Mucosa of stomach (tissue), 1 donor: ENCODE measurements around the gene TKTL1.

Experiments
- H3K27me3 ChIP-seq: one replicate; pipeline ENCODE4 v1.7.0; 2013; ENCODE audit warnings: mild to moderate bottlenecking, low read length; ENCODE audit not compliant: control insufficient read depth, insufficient read depth
- H3K36me3 ChIP-seq: one replicate; pipeline ENCODE4 v1.7.0; 2013; ENCODE audit warnings: low read length; ENCODE audit not compliant: control insufficient read depth, insufficient read depth
- H3K4me1 ChIP-seq: one replicate; pipeline ENCODE4 v1.7.0; 2013; ENCODE audit warnings: mild to moderate bottlenecking, low read length; ENCODE audit not compliant: control insufficient read depth, insufficient read depth
- H3K4me3 ChIP-seq: one replicate; pipeline ENCODE4 v1.7.0; 2013; ENCODE audit warnings: low read length
- H3K9ac ChIP-seq: one replicate; pipeline ENCODE4 v1.7.0; 2013; ENCODE audit warnings: mild to moderate bottlenecking, low read length, moderate library complexity
- H3K9me3 ChIP-seq: one replicate; pipeline ENCODE4 v1.7.0; 2013; ENCODE audit warnings: mild to moderate bottlenecking, low read length, moderate library complexity; ENCODE audit not compliant: control insufficient read depth
- donor health status: Pancreatic carcinoma.

Gene TKTL1

DNA sequence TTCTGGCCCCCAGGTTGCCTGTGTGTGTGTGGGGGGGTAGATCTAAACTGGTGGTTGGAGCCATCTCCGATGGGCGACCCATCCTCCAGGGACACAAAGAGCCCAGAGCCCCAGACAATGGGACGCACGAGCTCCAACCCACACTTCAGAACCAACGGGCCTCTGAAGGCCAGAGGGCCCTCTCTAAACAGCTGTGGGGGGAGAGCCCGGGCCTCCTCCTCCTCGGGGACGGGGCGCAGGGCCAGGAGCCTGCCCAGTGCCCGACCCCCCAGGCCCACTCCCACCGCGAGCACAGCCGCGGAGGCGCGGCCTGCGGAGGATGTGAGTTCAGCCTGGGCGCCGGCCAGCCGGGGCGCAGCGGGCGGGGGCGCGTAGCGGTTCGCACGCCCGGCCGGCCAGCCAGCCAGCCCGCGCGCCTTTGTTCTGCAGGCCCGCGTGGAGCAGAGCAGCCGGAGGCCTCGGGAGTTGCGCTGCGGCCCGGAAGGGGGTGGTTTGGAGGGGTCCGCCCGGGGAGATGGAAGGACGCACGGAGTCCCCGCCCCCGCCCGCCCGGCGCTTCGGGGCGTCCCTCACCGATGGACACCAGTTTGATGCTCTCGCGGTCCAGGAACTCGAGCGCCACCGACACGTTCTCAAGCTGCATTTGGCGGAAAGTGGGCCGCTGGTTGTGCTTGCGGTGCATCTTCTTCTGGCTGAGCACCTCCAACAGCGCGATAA is 74.9 kb downstream of the TKTL1 start:
- Histone ChIP-seq H3K4me1 (peaks cover 18% of the 10 kb centered on the region), H3K36me3 (no peaks in the 10 kb centered on the region), H3K9me3 (no peaks in the 10 kb centered on the region), H3K27me3 (peaks cover 5% of the 10 kb centered on the region), H3K4me3 (peak overlapping the region; percentile 25), H3K9ac (peak overlapping the region; percentile 47)

GRCh38 chrX:154371017-154371788 is 75.6 kb downstream of the TKTL1 start:
- no peaks in the 10 kb centered on the region for H3K9me3 ChIP-seq
- H3K36me3 ChIP-seq, result no peaks in the 10 kb centered on the region
- peaks cover 5% of the 10 kb centered on the region for H3K27me3 ChIP-seq
- H3K4me1 ChIP-seq, result peaks cover 18% of the 10 kb centered on the region
- H3K9ac ChIP-seq, result peak overlapping the region; percentile 47
- H3K4me3 ChIP-seq, result no peak overlapping the region

DNA sequence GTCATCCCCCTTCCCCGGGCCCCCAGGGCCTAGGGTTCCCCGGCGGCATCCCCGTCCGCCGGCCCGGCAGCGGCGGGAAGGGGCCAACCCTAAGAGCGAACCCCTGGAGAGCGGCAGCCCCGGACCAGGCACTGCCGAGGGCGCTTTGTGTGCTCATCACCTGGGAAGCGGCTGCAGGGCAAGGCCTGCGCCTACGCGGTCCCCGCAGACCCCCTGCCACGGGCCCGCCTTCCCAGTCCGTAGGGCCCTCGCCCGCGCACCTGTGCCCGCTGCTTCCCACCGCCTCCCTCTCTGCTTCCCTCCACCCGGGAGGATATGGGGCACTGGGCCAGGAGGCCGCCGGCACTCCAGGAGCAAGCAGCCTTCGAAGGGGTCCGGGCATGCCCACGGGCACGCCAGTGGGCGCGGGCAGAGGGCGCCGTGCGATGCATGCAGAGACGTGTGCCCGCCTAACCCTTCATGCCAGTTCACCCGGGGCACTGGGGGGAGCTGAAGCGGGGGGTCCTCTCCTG is 76.2 kb downstream of the TKTL1 start:
- no peaks in the 10 kb centered on the region for H3K36me3 ChIP-seq
- H3K4me1 ChIP-seq, result peaks cover 18% of the 10 kb centered on the region
- H3K27me3 ChIP-seq, result peaks cover 5% of the 10 kb centered on the region
- no peak overlapping the region for H3K4me3 ChIP-seq
- no peaks in the 10 kb centered on the region for H3K9me3 ChIP-seq
- H3K9ac ChIP-seq, result no peak overlapping the region

GRCh38 chrX:154372612-154373022 is 77.0 kb downstream of the TKTL1 start:
- peaks cover 5% of the 10 kb centered on the region for H3K27me3 ChIP-seq
- H3K4me3 ChIP-seq, result no peak overlapping the region
- H3K4me1 ChIP-seq, result peaks cover 18% of the 10 kb centered on the region
- no peak overlapping the region for H3K9ac ChIP-seq
- no peaks in the 10 kb centered on the region for H3K36me3 ChIP-seq
- H3K9me3 ChIP-seq, result no peaks in the 10 kb centered on the region

DNA sequence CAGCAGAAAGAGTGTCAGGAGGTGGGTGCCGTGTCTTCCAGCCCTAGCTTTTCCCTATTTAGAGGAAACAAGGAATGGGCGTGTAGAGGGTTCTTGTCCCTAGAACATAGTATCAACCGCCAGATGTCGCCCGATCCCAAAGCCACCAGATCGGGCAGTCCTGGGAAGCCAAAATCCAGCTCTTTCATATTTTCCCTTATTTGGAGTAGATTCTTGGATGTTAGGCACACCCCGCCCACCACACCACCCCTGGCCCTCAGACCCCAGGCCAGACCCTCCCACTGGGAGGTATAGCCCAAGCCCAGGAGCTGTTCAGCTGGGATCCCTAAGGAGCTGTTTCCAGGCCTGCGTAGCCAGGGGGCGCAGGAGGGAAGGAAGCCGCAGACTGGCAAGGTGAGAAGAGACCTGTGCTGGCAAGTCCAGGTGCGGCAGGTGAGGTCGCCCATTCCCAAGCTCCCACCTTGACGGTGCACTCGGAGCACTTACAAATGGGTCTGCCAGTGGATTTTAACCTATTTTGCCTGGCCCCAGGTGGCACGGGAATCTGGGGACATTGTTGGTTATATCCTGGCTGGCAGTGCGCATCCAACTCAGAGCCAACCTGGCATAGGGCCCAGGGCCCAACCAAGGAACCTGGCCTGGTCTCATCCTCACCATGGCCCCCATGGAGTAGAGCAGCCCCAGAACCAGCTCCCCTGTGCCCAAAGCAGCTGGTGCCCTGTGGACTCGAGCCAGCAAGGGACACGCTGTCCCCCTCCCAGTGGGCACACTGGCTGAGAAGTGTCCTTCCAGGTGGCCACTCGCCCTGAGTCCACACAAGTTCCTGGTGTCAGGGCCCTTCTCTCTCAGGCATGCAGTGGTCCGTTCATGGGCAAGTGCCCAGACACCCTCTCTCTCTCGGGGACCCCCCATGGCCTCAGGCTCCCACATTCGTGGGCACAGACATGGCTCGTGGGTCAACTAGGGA is 78.0 kb downstream of the TKTL1 start:
- peak overlapping the region; percentile 47 for H3K9ac ChIP-seq
- H3K27me3 ChIP-seq, result peaks cover 5% of the 10 kb centered on the region
- H3K4me1 ChIP-seq, result peaks cover 18% of the 10 kb centered on the region
- H3K4me3 ChIP-seq, result peak overlapping the region; percentile 4
- no peaks in the 10 kb centered on the region for H3K9me3 ChIP-seq
- H3K36me3 ChIP-seq, result no peaks in the 10 kb centered on the region

DNA sequence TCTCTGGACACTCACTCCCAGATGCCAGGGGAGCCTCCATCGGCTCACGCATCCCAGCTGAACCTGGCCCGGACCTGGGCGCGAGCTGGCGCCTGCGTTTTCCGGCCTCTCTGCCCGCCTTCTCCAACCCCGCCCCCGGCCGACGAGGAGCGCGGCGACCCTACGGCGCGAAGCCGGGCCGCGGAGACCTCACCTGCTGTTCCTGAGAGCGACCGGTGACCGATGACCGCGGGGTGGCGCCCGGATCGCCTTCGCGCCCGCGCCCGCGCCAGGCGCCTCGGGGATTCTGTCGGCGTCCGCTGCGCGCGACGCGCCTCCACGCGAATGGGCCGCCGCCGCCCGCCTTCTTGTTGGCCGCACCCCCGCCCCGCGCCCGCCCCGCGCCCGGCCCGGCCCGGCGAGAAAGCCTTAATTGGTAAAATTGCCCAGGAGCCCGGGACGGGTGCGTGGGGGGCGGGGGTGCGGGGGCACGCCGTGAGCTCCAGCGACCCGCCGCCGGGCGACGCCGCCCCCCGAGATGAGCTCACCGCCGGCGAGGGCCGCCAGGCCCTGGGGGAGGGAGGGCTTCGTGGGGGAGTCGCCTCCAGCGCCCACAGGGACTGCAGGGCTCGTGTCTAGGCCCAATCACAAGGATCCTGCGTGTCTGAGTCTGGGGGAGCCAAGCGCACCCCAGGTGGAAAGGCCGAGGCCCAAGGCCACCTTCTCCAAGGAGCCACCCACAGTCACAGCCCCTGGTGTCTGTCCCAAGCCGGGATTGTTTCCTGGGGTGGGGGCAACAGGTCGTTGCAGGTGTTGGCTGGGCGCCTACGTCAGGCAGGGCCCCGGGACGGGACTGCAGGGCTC is 78.9 kb downstream of the TKTL1 start, which contains the start of gene FLNA:
Gene FLNA, minus strand, starts transcription at position 322 of the 843 bp plus-strand sequence. CDS start 3,389 bp downstream, outside the sequence.
- H3K9ac ChIP-seq, result peak within 1 kb of the TSS; percentile 47
- peaks cover 5% of the 10 kb centered on the region for H3K27me3 ChIP-seq
- peak within 1 kb of the TSS; percentile 4 for H3K4me3 ChIP-seq
- H3K9me3 ChIP-seq, result no peaks in the 10 kb centered on the region
- no peaks in the 10 kb centered on the region for H3K36me3 ChIP-seq
- peaks cover 18% of the 10 kb centered on the region for H3K4me1 ChIP-seq

DNA sequence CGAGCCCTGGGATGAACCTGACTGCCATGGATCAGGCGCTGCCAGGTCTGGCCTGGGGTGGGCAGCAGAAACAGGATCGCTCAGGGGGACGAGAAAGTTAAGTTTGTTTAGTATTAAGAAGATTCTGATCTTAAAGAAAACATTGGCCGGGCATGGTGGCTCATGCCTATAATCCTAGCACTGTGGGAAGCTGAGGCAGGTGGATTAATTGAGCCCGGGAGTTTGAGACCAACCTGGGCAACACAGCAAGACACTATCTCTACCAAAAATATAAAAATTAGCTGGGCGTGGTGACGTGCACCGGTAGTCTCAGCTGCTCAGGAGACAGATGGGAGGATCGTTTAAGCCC is 79.5 kb downstream of the TKTL1 start:
- Histone ChIP-seq H3K9ac (peak overlapping the region; percentile 39), H3K4me3 (no peak overlapping the region), H3K27me3 (peaks cover 2% of the 10 kb centered on the region), H3K4me1 (peaks cover 22% of the 10 kb centered on the region), H3K36me3 (no peaks in the 10 kb centered on the region), H3K9me3 (no peaks in the 10 kb centered on the region)

- no peak overlapping the region for H3K4me3 ChIP-seq
- peaks cover 29% of the 10 kb centered on the region for H3K4me1 ChIP-seq
- no peak overlapping the region for H3K9ac ChIP-seq
Observed at GRCh38 chrX:154376774-154377173, 81.2 kb downstream of the TKTL1 start.

GRCh38 chrX:154378059-154378798 is 82.6 kb downstream of the TKTL1 start:
- peaks cover 27% of the 10 kb centered on the region for H3K4me1 ChIP-seq
- no peaks in the 10 kb centered on the region for H3K27me3 ChIP-seq
- H3K9ac ChIP-seq, result peak overlapping the region; percentile 55
- H3K9me3 ChIP-seq, result no peaks in the 10 kb centered on the region
- H3K4me3 ChIP-seq, result no peak overlapping the region
- no peaks in the 10 kb centered on the region for H3K36me3 ChIP-seq

More at GRCh38 chrX:154376774-154377173, 81.2 kb downstream of the TKTL1 start:
- Histone ChIP-seq H3K27me3 (no peaks in the 10 kb centered on the region), H3K36me3 (no peaks in the 10 kb centered on the region), H3K9me3 (no peaks in the 10 kb centered on the region)

GRCh38 chrX:154378799-154379568 is 83.4 kb downstream of the TKTL1 start, which contains the start of gene EMD:
TSS of gene EMD (plus strand) at chrX:154379295. CDS start at chrX:154379485, 190 bp downstream.
- Histone ChIP-seq H3K36me3 (no peaks in the 10 kb centered on the region), H3K27me3 (peaks cover 1% of the 10 kb centered on the region), H3K4me3 (peak within 1 kb of the TSS; percentile 18), H3K9me3 (no peaks in the 10 kb centered on the region), H3K9ac (peak within 1 kb of the TSS; percentile 94), H3K4me1 (peaks cover 20% of the 10 kb centered on the region)
